Heart left ventricle (tissue), 16 donors: ENCODE measurements around the gene ITGB3BP. TPM values are rescaled to one million over a fixed set of nuclear protein-coding genes. Genes with fewer than 3 reads are reported as not detected.
A peak's percentile ranks its signal among the peaks of the same experiment; 100 is the strongest.

ENCODE experiments used
- ATAC-seq, 4 donors: fragments of 200-7000 bp; cut with Tn5 transposase; one replicate each; pipeline ENCODE4 v1.9.1; 2020 to 2022; ENCODE audit warnings: moderate library complexity in 4 of 4, mild to moderate bottlenecking in 3 of 4, moderate number of reproducible peaks in 1 of 4
- DNase-seq, 5 donors: peaks; one replicate each; pipeline ENCODE4 v3.0.0-alpha.2; 2020
- H3K27ac ChIP-seq, 12 donors: fragments of 200-600 bp; sonication (generic) in 4 of 12; one replicate each; pipeline versions ENCODE4 v1.5.0 to v1.8.0; 2016 to 2022; ENCODE audit warnings: mild to moderate bottlenecking in 2 of 12
- H3K27me3 ChIP-seq, 9 donors: fragments of 200-600 bp; sonication (generic) in 2 of 9; one replicate each; pipeline versions ENCODE4 v1.5.1 to v1.8.0; 2016 to 2022; ENCODE audit warnings: mild to moderate bottlenecking in 3 of 9
- H3K36me3 ChIP-seq, 9 donors: fragments of 200-600 bp; sonication (generic) in 2 of 9; one replicate each; pipeline versions ENCODE4 v1.5.0 to v1.8.0; 2018 to 2022; ENCODE audit warnings: mild to moderate bottlenecking in 2 of 9
- H3K4me1 ChIP-seq, 12 donors: fragments of 200-600 bp; sonication (generic) in 4 of 12; one replicate each; pipeline versions ENCODE4 v1.5.0 to v1.8.0; 2016 to 2022; ENCODE audit warnings: mild to moderate bottlenecking in 3 of 12
- H3K4me3 ChIP-seq, 12 donors: fragments of 200-600 bp; sonication (generic) in 4 of 12; one replicate each; pipeline versions ENCODE4 v1.5.0 to v1.8.0; 2017 to 2022; ENCODE audit warnings: mild to moderate bottlenecking in 9 of 12, moderate library complexity in 4 of 12
- H3K9me3 ChIP-seq, 12 donors: fragments of 200-600 bp; sonication (generic) in 4 of 12; one replicate each; pipeline versions ENCODE4 v1.5.0 to v1.8.0; 2016 to 2022; ENCODE audit warnings: mild to moderate bottlenecking in 1 of 12
- POLR2A ChIP-seq, 2 donors: fragments of 450-650 bp; IDR thresholded peaks; one replicate each; pipeline ENCODE4 v1.6.1; 2017; ENCODE audit warnings: antibody characterized with exemption in 2 of 2, mild to moderate bottlenecking in 2 of 2, moderate library complexity in 2 of 2
- WGBS, 4 donors: extraction: QIAGEN DNeasy Blood & Tissue Kit in 2 of 4; methylation state at CpG; one replicate each; pipeline versions ENCODE4 v1.1.5 to v1.1.7; 2013 to 2018; 5-methylcytosine and 5-hydroxymethylcytosine counted together
- intact Hi-C, 10 donors: fragments of 100-400 bp; cut with DNase I; formaldehyde crosslinking; loops; one replicate each; pipeline versions ENCODE4 v1.11.1 to v1.14.2; 2022
- polyA plus RNA-seq, 2 donors: library from polyadenylated mRNA; stranded (reverse); fragments of 200-250 nt; gene quantifications; one replicate each; pipeline ENCODE4 v1.2.3, GENCODE V29; 2013
- total RNA-seq, 9 donors: library from RNA; depleted of rRNA in 2 of 9; stranded (reverse); fragments of >200 nt in 2 of 9; fragmentation: NEBNext Ultra II Directional in 3 of 9; extraction: Animal tissue kit (Norgen Biotek cat#: 25700) in 3 of 9; gene quantifications; one replicate each; pipeline versions ENCODE4 v1.1.0 to v1.2.4, GENCODE V29; 2016 to 2023
- TF ChIP-seq, protein P1 (sequence below), 12 donors: fragments of 200-600 bp; sonication (generic) in 4 of 12; IDR thresholded peaks; one replicate each; pipeline versions ENCODE4 v1.5.0 to v1.8.0; 2018 to 2022; ENCODE audit warnings: antibody characterized with exemption in 12 of 12, mild to moderate bottlenecking in 5 of 12
- donor health status: ischemic (EF 13 %, LVEDD 7.1; RV severe dilation, severe dysfunction).
- donor health status: healthy with polysubstance abuse.
- donor health status: DM: no; HTN: yes; CAD: no.
- donor health status: DM: no; HTN: no; CAD: no.
- donor health status: ischemic (EF 25% LVEDD 6.9; RV normal size, moderate dysfunction).
- donor health status: ischemic (EF 25% LVEDD 5.7; RV mildly dilated, moderate dysfunction).
- donor health status: healthy.
- donor health status: DM: yes; HTN: yes; CAD: no.
- donor health status: ischemic (EF 35%, LVEDD 5.7; RV mildly dilated, moderate dysfunction).
- donor health status: nonischemic (EF 11% LVEDD 7.7; RV severe dilation, severe dysfunction).
- donor health status: DM: yes; HTN: yes; CAD: no.
- donor health status: PGD.
- donor health status: ischemic (EF 29% LVEDD 5.4; RV normal size, mild dysfunction).
- donor health status: nonischemic (EF 23%, LVEDD 6.1; RV moderate dilation, normal function).

ITGB3BP gene
- total and polyA plus RNA-seq, 11 donors, result 2.0 to 17.2 (median 6.4) TPM

- no peak overlapping the region for H3K4me3 ChIP-seq
- peaks cover 0 to 24% (median 0%) of the 10 kb centered on the region in 9 donors for H3K36me3 ChIP-seq
- no peaks in the 10 kb centered on the region for H3K4me1 ChIP-seq
- no peaks in the 10 kb centered on the region for H3K27me3 ChIP-seq
- intact Hi-C loops, result no loop called here
- no peak overlapping the region for H3K27ac ChIP-seq
- H3K9me3 ChIP-seq, result no peaks in the 10 kb centered on the region
- no peak for ATAC-seq
- TF ChIP-seq, protein P1, sequence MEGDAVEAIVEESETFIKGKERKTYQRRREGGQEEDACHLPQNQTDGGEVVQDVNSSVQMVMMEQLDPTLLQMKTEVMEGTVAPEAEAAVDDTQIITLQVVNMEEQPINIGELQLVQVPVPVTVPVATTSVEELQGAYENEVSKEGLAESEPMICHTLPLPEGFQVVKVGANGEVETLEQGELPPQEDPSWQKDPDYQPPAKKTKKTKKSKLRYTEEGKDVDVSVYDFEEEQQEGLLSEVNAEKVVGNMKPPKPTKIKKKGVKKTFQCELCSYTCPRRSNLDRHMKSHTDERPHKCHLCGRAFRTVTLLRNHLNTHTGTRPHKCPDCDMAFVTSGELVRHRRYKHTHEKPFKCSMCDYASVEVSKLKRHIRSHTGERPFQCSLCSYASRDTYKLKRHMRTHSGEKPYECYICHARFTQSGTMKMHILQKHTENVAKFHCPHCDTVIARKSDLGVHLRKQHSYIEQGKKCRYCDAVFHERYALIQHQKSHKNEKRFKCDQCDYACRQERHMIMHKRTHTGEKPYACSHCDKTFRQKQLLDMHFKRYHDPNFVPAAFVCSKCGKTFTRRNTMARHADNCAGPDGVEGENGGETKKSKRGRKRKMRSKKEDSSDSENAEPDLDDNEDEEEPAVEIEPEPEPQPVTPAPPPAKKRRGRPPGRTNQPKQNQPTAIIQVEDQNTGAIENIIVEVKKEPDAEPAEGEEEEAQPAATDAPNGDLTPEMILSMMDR (IDR thresholded peaks at IDR 0.05), result no peak
- TF ChIP-seq POLR2A (IDR thresholded peaks at IDR 0.05), result no peak
- DNase-seq, result no peak
These were observed 40.7 kb upstream of the ITGB3BP start for GRCh38 chr1:63563745-63564144.

GRCh38 chr1:63559357-63559756 is 36.3 kb upstream of the ITGB3BP start:
- no peak for TF ChIP-seq POLR2A (IDR thresholded peaks at IDR 0.05)
- TF ChIP-seq, protein P1 (IDR thresholded peaks at IDR 0.05), result no peak
- ATAC-seq (no peak), DNase-seq (no peak)
- H3K4me3 ChIP-seq, result no peak overlapping the region
- peaks cover 0 to 31% (median 3%) of the 10 kb centered on the region in 9 donors for H3K36me3 ChIP-seq
- no peaks in the 10 kb centered on the region for H3K27me3 ChIP-seq
- intact Hi-C loops, result loop anchor here in 1 of 10 donors (5.0 kb wide), 1 partner anchor 688 kb away; no protein-coding TSS in a partner anchor
- H3K27ac ChIP-seq, result no peak overlapping the region
- 92 to 100% (median 99%) methylated on average over 2 of the region's 2 CpGs for WGBS, 4 donors
- H3K4me1 ChIP-seq, result no peaks in the 10 kb centered on the region
- H3K9me3 ChIP-seq, result no peaks in the 10 kb centered on the region

- no peak for DNase-seq
- H3K4me3 ChIP-seq, result no peak overlapping the region
- no peak overlapping the region for H3K27ac ChIP-seq
- WGBS, 4 donors, result 75 to 79% (median 78%) methylated on average over 6 of the region's 6 CpGs
- no peak for ATAC-seq
- no peak for TF ChIP-seq POLR2A (IDR thresholded peaks at IDR 0.05)
- TF ChIP-seq, protein P1 (IDR thresholded peaks at IDR 0.05), result peak in 11 of 12 donors; percentile 26 to 54 (median 43)
- peaks cover 0 to 33% (median 3%) of the 10 kb centered on the region in 9 donors for H3K36me3 ChIP-seq
- no peaks in the 10 kb centered on the region for H3K4me1 ChIP-seq
- intact Hi-C loops, result loop anchor here in 1 of 10 donors (5.0 kb wide), 1 partner anchor 690 kb away; no protein-coding TSS in a partner anchor
- H3K9me3 ChIP-seq, result no peaks in the 10 kb centered on the region
- H3K27me3 ChIP-seq, result no peaks in the 10 kb centered on the region
These were observed 34.5 kb upstream of the ITGB3BP start for GRCh38 chr1:63557365-63557987.

DNA sequence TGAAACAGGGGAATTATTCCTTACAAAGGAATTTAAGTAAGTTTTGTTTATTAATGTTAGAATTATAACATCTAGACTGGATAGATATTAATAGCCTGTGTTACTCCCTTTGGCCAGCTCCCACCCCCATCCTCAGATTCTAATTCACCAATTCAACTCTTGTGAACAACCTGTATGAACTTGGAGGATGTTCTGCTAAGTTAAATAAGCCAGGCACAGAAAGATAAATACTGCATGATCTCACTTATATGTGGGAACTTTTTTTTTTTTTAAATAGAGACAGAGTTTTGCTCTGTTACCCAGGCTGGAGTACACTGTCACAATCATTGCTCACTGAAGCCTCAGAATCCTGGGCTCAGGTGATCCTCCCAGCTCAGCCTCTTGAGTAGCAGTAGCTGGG is 32.5 kb upstream of the ITGB3BP start:
- no peaks in the 10 kb centered on the region for H3K9me3 ChIP-seq
- no peak overlapping the region for H3K4me3 ChIP-seq
- TF ChIP-seq POLR2A (IDR thresholded peaks at IDR 0.05), result no peak
- TF ChIP-seq, protein P1 (IDR thresholded peaks at IDR 0.05), result no peak
- H3K36me3 ChIP-seq, result peaks cover 0 to 35% (median 5%) of the 10 kb centered on the region in 9 donors
- no peaks in the 10 kb centered on the region for H3K4me1 ChIP-seq
- intact Hi-C loops, result loop anchor here in 1 of 10 donors (5.0 kb wide), 1 partner anchor 692 kb away; no protein-coding TSS in a partner anchor
- no peak overlapping the region for H3K27ac ChIP-seq
- no peaks in the 10 kb centered on the region for H3K27me3 ChIP-seq
- no peak for ATAC-seq
- DNase-seq, result no peak
